Ovary (tissue), 9 donors: ENCODE measurements around the gene CLIP2. TPM values are rescaled to one million over a fixed set of nuclear protein-coding genes. Genes with fewer than 3 reads are reported as not detected.

ENCODE experiments used
- DNase-seq, 5 donors: peaks; one replicate each; pipeline ENCODE4 v3.0.0-alpha.2; 2019 to 2020
- H3K27ac ChIP-seq, 2 donors: fragments of 200-600 bp; one replicate each; pipeline versions ENCODE4 v1.5.1 to v1.8.0; 2019 to 2022
- H3K27me3 ChIP-seq: fragments of 200-600 bp; one replicate; pipeline ENCODE4 v1.8.0; 2022
- H3K36me3 ChIP-seq: fragments of 200-600 bp; sonication (generic); one replicate; pipeline ENCODE4 v1.5.1; 2019
- H3K4me1 ChIP-seq: one replicate; pipeline ENCODE4 v1.8.1; 2013; ENCODE audit warnings: mild to moderate bottlenecking, moderate library complexity; ENCODE audit not compliant: insufficient read depth
- H3K4me3 ChIP-seq: fragments of 200-600 bp; sonication (generic); one replicate; pipeline ENCODE4 v1.5.1; 2017
- H3K9me3 ChIP-seq, 2 donors: fragments of 200-600 bp in 1 of 2; sonication (generic) in 1 of 2; one replicate each; pipeline versions ENCODE4 v1.5.1 to v1.8.1; 2013 to 2019; ENCODE audit warnings: mild to moderate bottlenecking in 1 of 2, moderate library complexity in 1 of 2
- EP300 ChIP-seq: sonication (generic); formaldehyde crosslinking; IDR thresholded peaks from one replicate; pipeline ENCODE4 v1.6.1; 2017; ENCODE audit warnings: antibody characterized with exemption
- POLR2A ChIP-seq: fragments of 450-650 bp; IDR thresholded peaks from one replicate; pipeline ENCODE4 v1.6.1; 2017; ENCODE audit warnings: antibody characterized with exemption, mild to moderate bottlenecking, moderate library complexity
- WGBS, 3 donors: extraction: QIAGEN DNeasy Blood & Tissue Kit in 1 of 3; methylation state at CpG; one replicate each; pipeline versions ENCODE4 v1.1.5 to v1.1.7; 2013 to 2017; 5-methylcytosine and 5-hydroxymethylcytosine counted together
- intact Hi-C, 4 donors: fragments of 100-400 bp; cut with DNase I; formaldehyde crosslinking; loops; one replicate each; pipeline versions ENCODE4 v1.11.0 to v1.15.1; 2022 to 2023
- polyA plus RNA-seq, 2 donors: library from polyadenylated mRNA; stranded (reverse); fragments of 200-250 nt in 1 of 2; fragments of 350-450 nt in 1 of 2; fragmentation: Illumina TruSeq in 1 of 2; extraction: RNeasy Lipid Tissue Mini Kit (QIAGEN cat#74804) in 1 of 2; gene quantifications; one replicate each; pipeline ENCODE4 v1.2.3, GENCODE V29; 2013 to 2014
- total RNA-seq, 7 donors: library from RNA; depleted of rRNA in 2 of 7; stranded (reverse); fragments of >200 nt in 2 of 7; fragmentation: NEBNext Ultra II Directional in 3 of 7; extraction: Animal tissue kit (Norgen Biotek cat#: 25700) in 3 of 7; gene quantifications; one replicate each; pipeline versions ENCODE4 v1.1.0 to v1.2.4, GENCODE V29; 2016 to 2023
- TF ChIP-seq, protein P1 (sequence below), 3 donors: fragments of 450-650 bp in 2 of 3; fragments of 200-600 bp in 1 of 3; IDR thresholded peaks; one replicate each; pipeline versions ENCODE4 v1.5.1 to v1.8.0; 2016 to 2022; ENCODE audit warnings: antibody characterized with exemption in 3 of 3, mild to moderate bottlenecking in 1 of 3
- donor health status: DM: no; HTN: no; CAD: no; lungs with moderate emphysema.
- donor health status: DM: no; HTN: no; CAD: no.
- donor health status: Bipolar disorder and iron deficiency.
- donor health status: DM: yes; HTN: yes; CAD: no.
- donor health status: DM: no; HTN: no; CAD: no.
- donor health status: DM: yes; HTN: yes; CAD: no.

Gene CLIP2
- total and polyA plus RNA-seq, 9 donors: 5.1 to 51.5 (median 28.9) TPM

DNA sequence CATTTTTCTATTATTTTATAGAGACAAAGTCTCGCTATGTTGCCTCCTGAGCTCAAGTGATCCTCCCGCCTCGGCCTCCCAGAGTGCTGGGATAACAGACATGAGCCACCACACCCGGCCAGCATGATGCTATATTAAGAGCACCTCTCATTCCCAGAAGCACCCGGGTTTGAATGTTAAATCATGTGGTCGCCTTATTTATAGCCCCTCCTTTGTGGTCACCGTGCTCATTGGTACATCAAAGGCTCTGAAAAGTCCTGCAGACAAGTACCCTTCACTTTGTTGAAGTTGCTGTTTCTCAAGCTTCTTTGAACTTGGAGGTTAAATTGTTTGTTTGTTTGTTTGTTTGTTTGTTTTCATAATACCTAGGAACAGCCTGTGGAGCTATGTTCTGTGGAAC is 40.0 kb downstream of the CLIP2 start:
- no peaks in the 10 kb centered on the region for H3K36me3 ChIP-seq
- WGBS, 3 donors: 83 to 84% (median 84%) methylated on average over 7 of the region's 7 CpGs

GRCh38 chr7:74332373-74333176 is 43.4 kb downstream of the CLIP2 start:
- Histone ChIP-seq H3K27me3 (no peaks in the 10 kb centered on the region), H3K27ac (no peak overlapping the region), H3K4me1 (no peaks in the 10 kb centered on the region), H3K4me3 (no peak overlapping the region), H3K9me3 (no peaks in the 10 kb centered on the region), H3K36me3 (no peaks in the 10 kb centered on the region)
- DNase-seq: no peak
- WGBS, 3 donors: 87 to 92% (median 88%) methylated on average over 17 of the region's 17 CpGs
- intact Hi-C loops: no loop called here
- TF ChIP-seq EP300: no peak
- no peak for TF ChIP-seq POLR2A
- TF ChIP-seq, protein P1, sequence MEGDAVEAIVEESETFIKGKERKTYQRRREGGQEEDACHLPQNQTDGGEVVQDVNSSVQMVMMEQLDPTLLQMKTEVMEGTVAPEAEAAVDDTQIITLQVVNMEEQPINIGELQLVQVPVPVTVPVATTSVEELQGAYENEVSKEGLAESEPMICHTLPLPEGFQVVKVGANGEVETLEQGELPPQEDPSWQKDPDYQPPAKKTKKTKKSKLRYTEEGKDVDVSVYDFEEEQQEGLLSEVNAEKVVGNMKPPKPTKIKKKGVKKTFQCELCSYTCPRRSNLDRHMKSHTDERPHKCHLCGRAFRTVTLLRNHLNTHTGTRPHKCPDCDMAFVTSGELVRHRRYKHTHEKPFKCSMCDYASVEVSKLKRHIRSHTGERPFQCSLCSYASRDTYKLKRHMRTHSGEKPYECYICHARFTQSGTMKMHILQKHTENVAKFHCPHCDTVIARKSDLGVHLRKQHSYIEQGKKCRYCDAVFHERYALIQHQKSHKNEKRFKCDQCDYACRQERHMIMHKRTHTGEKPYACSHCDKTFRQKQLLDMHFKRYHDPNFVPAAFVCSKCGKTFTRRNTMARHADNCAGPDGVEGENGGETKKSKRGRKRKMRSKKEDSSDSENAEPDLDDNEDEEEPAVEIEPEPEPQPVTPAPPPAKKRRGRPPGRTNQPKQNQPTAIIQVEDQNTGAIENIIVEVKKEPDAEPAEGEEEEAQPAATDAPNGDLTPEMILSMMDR (IDR thresholded peaks at IDR 0.05): no peak

More for the DNA sequence above, 40.0 kb downstream of the CLIP2 start:
- Histone ChIP-seq H3K4me1 (peaks cover 3% of the 10 kb centered on the region), H3K27ac (no peak overlapping the region), H3K4me3 (no peak overlapping the region), H3K27me3 (no peaks in the 10 kb centered on the region), H3K9me3 (no peaks in the 10 kb centered on the region)
- intact Hi-C loops: no loop called here
- TF ChIP-seq POLR2A (no peak), EP300 (no peak)
- TF ChIP-seq, protein P1 (IDR thresholded peaks at IDR 0.05): no peak
- no peak for DNase-seq

DNA sequence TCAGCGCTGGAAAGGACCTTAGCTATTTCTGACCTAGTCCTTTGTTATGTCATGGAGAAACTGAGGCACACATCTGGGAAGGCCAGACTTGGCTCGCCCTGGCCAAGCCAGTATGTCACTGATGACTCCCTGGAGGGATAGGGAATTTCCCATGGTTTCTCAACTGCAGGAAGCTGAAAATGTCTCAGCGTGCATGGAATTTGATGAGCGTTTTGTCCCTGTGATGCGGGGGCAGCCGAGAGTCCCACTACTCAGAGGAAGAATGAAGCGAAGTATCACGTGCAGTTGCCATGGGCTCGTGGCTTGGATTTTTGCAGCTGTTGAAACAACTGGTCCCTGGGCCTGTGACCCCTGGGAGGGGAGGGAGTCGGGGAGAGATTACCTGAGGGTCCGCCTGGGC is 44.8 kb downstream of the CLIP2 start:
- H3K27ac ChIP-seq: no peak overlapping the region
- WGBS, 3 donors: 72 to 86% (median 84%) methylated on average over 11 of the region's 11 CpGs
- no peaks in the 10 kb centered on the region for H3K9me3 ChIP-seq
- H3K4me1 ChIP-seq: no peaks in the 10 kb centered on the region
- H3K27me3 ChIP-seq: no peaks in the 10 kb centered on the region
- H3K36me3 ChIP-seq: no peaks in the 10 kb centered on the region
- intact Hi-C loops: no loop called here
- TF ChIP-seq POLR2A: no peak
- no peak for TF ChIP-seq EP300
- TF ChIP-seq, protein P1 (IDR thresholded peaks at IDR 0.05): no peak
- DNase-seq: no peak
- H3K4me3 ChIP-seq: no peak overlapping the region

GRCh38 chr7:74337926-74338325 is 48.7 kb downstream of the CLIP2 start:
- DNase-seq: no peak
- 83 to 93% (median 93%) methylated on average over 9 of the region's 9 CpGs for WGBS, 3 donors
- Histone ChIP-seq H3K9me3 (no peaks in the 10 kb centered on the region), H3K4me1 (no peaks in the 10 kb centered on the region), H3K36me3 (no peaks in the 10 kb centered on the region), H3K27ac (no peak overlapping the region), H3K27me3 (no peaks in the 10 kb centered on the region), H3K4me3 (no peak overlapping the region)
- TF ChIP-seq POLR2A (no peak), EP300 (no peak)
- TF ChIP-seq, protein P1 (IDR thresholded peaks at IDR 0.05): no peak
- intact Hi-C loops: no loop called here
